GM19467 (cell line): ENCODE data around the gene PIBF1.
"Not testable (repeated sequence)": the region's sequence is repeated elsewhere in the genome, so short reads cannot be mapped to it uniquely, and the experiment has no call there.

ENCODE experiments used
- ATAC-seq: cut with Tn5 transposase; IDR thresholded peaks from one replicate; pipeline ENCODE4 v1.9.1; 2021; ENCODE audit warnings: mild to moderate bottlenecking, moderate library complexity; ENCODE audit not compliant: unreplicated experiment

PIBF1 gene

DNA sequence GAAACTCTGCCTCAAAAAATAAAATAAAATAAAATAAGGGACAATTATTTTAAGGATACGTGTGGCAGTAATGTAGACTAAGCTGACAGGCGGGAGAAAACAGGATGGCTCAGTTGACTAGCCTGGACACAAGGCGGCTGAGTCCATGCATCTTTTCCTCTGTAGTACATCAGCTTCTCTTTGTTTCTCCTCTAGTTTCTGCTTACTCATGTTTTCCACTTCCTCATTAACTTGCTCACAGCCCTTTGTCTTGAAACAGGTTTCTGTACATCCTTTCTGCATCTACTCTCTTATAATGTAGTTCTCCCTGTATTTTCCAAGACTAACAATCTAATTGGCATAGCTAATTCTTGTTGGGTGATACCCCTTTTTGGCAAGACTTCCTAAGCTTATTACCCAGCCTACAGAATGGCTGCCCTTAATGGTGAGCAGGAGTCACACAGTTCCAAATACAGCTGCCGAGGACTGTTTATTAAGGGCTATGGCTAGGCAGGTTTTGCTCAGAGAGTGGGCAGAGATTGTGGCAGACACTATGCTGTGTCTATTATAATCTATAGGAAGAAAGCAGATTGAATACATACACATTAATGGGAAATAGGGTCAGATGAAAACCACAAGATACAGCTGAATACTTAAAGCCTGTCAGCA is 218.2 kb downstream of the PIBF1 start:
- peak; percentile 40 for ATAC-seq

- ATAC-seq, result no peak
Observed at GRCh38 chr13:73001971-73002370, 220.0 kb downstream of the PIBF1 start.

DNA sequence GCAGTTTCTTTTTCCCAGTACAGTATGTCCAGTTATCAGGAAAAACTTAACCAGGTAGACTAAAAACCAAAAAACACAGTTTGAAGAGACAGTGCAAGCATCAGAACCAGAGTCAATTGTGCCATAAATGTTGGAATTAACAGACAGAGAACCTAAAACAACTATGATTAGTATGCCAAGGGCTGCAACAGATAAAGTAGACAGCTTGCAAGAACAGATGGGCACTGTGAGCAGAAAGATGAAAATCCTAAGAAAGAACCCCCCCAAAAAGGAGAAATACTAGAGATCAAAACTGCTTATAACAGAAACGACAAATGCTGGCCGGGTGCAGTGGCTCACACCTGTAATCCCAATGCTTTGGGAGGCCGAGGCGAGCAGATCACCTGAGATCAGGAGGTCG is 229.8 kb downstream of the PIBF1 start:
- ATAC-seq, result no peak

- ATAC-seq, result no peak
Observed at GRCh38 chr13:73015805-73016204, 233.9 kb downstream of the PIBF1 start.

GRCh38 chr13:73018336-73018735 is 236.4 kb downstream of the PIBF1 start:
- ATAC-seq, result no peak

- no peak for ATAC-seq
Observed at GRCh38 chr13:73025217-73026012, 243.5 kb downstream of the PIBF1 start.

DNA sequence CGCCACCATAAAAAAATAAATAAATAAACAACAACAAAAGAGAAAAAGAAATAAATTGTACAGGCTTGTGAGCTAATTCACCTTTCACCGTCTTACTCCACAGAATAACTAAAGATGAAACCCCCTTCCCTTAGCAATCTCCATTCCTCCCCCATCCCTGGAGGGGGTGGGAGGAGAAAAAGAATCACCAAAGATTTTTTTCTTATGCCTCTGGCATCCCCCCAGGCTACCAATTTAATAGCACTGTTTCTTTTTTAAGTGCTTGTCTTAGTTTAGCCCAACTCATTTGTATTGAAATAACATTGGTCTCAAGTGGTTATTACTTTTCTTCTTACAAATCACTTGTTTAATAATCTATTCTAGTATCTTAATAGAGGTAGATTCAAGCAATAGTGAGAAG is 253.0 kb downstream of the PIBF1 start:
- no peak for ATAC-seq

DNA sequence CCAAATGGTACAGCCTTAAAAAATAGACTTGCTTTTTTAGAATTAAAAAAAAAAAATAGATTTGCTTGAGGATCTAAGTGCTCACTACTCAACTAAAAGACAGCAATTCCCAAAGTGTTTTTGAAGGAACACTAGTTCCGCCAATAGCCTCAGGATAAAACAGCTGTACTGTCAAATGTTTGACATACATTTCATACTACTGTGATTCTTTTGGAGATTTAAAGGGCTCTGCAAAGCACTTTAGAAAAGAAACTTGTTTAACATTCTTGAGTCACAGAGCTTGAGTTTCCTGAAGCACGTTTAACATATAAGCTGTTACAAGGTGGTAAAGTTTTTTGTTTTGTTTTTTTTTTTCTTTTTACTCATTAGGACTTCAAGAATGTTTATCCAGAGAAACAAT is 253.7 kb downstream of the PIBF1 start:
- ATAC-seq, result no peak

- no peak for ATAC-seq
Observed at GRCh38 chr13:73036566-73036965, 254.6 kb downstream of the PIBF1 start.

DNA sequence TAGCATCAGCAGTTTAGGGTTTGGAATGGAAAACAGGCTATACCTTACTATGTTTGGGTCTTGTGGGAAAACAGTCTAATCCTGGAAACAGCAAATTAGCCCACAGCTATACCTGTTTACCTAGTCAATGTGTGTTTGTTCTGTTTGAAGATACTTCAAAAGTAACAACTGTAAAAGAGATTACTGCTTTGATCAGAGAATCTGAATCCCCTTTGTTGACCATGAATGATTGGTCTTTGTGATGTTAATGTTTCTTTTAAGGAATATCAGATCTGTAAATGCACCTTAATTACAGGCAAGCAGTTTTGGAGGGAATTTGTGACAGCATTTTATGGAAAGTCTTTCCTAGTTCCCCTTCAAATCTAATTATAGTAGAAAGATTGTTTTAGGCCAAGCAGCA is 256.1 kb downstream of the PIBF1 start:
- no peak for ATAC-seq

DNA sequence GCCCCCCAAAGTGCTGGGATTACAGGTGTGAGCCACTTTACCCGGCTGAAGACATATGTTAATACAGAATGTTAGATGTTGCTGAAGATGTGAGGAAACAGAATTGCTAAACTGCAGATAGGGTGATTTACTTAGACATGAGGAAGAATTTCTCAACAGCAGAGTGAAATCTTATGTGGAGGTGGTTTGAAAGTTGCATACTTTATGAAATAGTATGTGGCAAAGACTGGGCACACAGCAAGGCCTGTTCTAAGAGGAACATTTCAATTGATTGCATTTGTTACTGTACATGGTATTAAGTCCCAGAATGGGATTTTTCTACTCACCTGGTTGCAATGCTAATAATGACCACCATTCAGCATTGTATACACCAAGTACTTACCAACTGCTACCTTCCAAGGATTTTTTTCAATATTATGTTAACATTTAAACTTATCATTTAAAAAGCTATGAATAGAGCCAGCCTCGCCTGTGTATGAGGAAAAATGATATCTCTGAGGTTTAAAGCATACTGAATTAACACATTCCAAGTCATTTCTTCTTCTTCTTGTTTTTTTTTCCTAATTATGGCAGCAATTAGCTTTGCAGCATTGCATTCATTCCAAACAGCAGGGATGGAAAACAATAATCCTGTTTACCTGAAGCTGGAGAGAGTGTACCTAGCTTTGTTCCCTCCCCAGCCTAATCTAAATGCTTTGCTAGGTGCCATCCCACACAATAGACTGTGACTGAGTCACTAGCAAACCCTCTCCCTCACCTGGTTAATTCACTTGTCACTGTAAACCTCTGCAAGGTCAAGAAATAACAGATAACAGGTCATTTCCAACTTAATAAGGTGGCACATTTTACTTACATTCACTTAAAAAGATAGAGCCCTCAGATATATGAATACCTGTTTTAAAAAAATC is 257.5 kb downstream of the PIBF1 start:
- ATAC-seq, result no peak

DNA sequence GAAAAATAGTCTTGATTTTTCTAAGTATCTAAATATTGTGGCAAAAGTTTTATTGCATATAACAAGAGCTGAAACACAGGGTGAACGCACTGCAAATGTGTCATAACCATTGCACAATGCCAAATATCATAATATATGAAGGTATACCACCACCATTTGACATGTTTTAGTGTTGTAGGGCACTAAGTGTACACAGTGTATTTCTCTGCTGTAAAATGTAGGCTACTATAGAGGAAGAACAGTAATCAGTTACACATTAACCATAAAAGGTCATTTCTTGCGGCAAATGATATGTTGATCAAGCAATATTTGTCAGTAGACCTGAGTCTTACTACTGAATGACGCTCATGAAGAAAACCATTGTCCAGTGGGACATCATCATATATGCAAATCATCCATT is 258.6 kb downstream of the PIBF1 start:
- no peak for ATAC-seq

DNA sequence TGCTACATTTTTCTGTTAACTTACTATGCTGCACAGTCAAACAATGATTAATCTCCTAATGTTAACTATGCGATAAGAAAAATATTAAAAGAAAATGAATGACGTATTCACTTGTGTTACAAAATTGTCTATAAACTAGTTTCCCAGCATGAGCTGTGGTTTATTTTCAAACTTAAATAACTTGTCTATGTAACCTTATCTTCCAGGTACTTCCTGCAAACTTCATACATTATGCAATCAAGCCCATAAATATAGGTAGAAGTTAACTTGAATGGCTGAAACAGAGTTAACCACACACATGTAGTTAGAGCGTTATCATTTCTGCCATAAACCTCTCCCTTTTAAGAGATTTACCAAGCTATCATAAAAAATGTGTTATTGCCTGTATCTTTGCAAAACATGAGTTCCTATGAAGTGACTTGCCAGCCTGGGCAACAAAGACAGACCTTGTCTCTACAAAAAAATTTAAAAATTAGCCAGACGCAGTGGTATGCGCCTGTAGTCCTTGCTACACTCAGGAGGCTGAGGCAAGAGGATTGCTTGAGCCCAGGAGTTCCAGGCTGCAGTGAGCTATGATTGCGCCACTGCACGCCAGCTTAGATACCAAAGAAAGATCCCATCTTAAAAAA is 259.1 kb downstream of the PIBF1 start:
- no peak for ATAC-seq

DNA sequence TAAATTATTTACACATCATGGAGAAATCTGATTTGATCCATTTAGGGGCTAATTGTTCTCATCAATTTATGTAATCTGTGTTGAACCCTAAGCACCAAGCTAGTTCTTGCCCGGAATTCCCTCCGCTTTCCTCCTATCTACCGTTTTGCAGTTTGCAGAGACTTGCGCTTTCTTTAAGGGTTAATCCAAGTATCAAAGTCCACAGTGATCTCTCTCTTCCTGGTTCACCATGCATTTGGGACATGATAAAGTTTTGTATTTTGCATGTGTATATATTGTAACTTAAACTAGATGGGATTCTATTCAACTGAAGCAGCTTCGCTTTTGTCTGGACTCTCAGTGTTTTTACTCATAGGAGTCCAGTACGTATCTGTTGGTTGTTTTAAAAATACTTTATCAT is 263.1 kb downstream of the PIBF1 start:
- no peak for ATAC-seq

GRCh38 chr13:73048615-73049014 is 266.7 kb downstream of the PIBF1 start:
- ATAC-seq, result not testable (repeated sequence)

DNA sequence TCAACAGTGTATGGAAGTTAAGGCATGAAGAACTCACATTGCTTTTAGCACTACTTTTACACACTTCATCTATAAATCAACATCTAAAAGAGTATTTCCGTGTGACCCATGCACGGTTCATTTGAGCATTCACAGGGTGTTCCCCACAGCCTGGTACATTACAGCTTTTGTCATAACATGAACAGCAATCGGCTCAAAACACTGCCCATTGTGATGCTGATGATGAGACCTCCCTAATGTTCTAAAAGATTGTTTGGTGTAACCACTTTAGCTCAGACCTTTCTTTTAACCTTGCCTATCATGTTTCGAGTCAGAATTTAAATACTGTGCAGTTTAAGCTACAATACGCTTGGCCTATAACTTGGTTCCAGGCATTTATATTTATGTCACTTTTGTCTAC is 272.8 kb downstream of the PIBF1 start:
- ATAC-seq, result no peak

GRCh38 chr13:73055813-73056564 is 274.1 kb downstream of the PIBF1 start:
- no peak for ATAC-seq

- no peak for ATAC-seq
Observed at GRCh38 chr13:73056565-73056962, 274.6 kb downstream of the PIBF1 start.

DNA sequence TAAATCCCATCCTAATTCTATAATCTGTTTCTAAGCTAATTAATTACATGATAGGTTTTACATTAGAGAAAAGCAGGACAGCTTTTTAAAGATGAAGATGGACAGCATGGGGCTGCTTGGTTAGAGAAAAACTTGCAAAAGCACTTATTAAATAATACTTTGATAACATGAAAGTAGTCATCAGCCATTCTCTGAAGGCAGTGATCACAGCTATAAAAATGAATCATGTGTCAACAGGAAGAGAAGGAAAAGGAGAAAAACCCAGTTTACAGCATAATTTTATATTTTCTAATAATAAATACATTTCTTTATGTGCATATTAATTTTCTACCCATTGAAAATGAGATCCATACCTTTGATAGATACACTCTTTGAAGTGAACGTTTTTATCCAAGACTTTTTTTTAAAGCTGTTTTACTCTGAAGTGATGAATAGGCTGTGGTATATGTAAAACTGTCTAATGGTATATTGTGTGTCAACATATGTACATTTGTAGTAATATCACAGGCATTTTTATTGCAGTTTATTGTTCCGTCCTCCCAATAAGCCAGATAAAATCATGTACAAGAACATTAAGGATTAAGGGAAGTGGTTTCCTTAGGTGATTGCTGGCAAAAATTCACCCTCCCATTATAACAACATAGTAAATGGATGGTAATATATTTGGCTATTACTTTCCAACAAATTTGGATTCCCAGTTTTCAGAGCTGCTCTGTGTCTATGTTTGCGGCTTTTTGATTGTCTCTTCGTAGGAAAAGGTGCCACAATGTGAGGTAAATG is 275.5 kb downstream of the PIBF1 start:
- no peak for ATAC-seq

GRCh38 chr13:73058064-73058313 is 276.1 kb downstream of the PIBF1 start:
- ATAC-seq, result no peak
